CD4-positive, alpha-beta T cell (primary cell): ENCODE measurements around the gene STK32C. TPM values are rescaled to one million over a fixed set of nuclear protein-coding genes. Genes with fewer than 3 reads are reported as not detected.

ENCODE experiments used
- ATAC-seq: fragments of 200-7000 bp; cut with Tn5 transposase; one replicate; pipeline ENCODE4 v1.10.0; 2022; ENCODE audit warnings: mild to moderate bottlenecking; ENCODE audit not compliant: poor library complexity
- CTCF ChIA-PET: fragments of 350-600 bp; sonication (Branson Sonifier 250); formaldehyde crosslinking; loops from one replicate; lab custom pipeline; 2021; ENCODE audit warnings: antibody characterized with exemption, inconsistent platforms; lab: Charles Lee
- POLR2A ChIA-PET: fragments of 350-600 bp; sonication (Branson Sonifier 250); formaldehyde crosslinking; loops from one replicate; lab custom pipeline; 2021; ENCODE audit warnings: antibody characterized with exemption, inconsistent platforms; lab: Charles Lee
- DNase-seq, 14 experiments: peaks; one replicate each; pipeline ENCODE4 v3.0.0-alpha.2; 2013 to 2020; ENCODE audit warnings: mixed read lengths in 2 of 14
- H3K27ac ChIP-seq, 2 donors: one replicate each; pipeline versions ENCODE4 v1.5.1 to v1.7.0; 2013; ENCODE audit warnings: low read length in 2 of 2, low read depth in 1 of 2, mild to moderate bottlenecking in 1 of 2
- H3K27me3 ChIP-seq, 2 experiments: 1 replicate in 1 of 2; 2 replicates in 1 of 2; pipeline versions ENCODE4 v1.6.1 to v1.7.0; 2013; ENCODE audit warnings: low read length in 2 of 2, control low read depth in 1 of 2, mild to moderate bottlenecking in 1 of 2, moderate library complexity in 1 of 2; ENCODE audit not compliant: insufficient read depth in 2 of 2, control insufficient read depth in 1 of 2
- H3K36me3 ChIP-seq: one replicate; pipeline ENCODE4 v1.6.1; 2013; ENCODE audit warnings: low read length, control low read depth; ENCODE audit not compliant: insufficient read depth
- H3K4me1 ChIP-seq: one replicate; pipeline ENCODE4 v1.6.1; 2013; ENCODE audit warnings: low read length, control low read depth; ENCODE audit not compliant: insufficient read depth
- H3K4me3 ChIP-seq: one replicate; pipeline ENCODE4 v1.5.1; 2013; ENCODE audit warnings: mild to moderate bottlenecking, low read length, moderate library complexity
- H3K9me3 ChIP-seq, 2 experiments: 1 replicate in 1 of 2; 2 replicates in 1 of 2; pipeline versions ENCODE4 v1.6.1 to v1.7.0; 2013; ENCODE audit warnings: low read length in 2 of 2, mild to moderate bottlenecking in 2 of 2, control low read depth in 1 of 2, moderate library complexity in 1 of 2; ENCODE audit not compliant: control insufficient read depth in 1 of 2, insufficient read depth in 1 of 2
- H3K27ac Mint-ChIP-seq: one replicate; pipeline ENCODE4 v1.8.0; 2020; ENCODE audit warnings: mixed read lengths
- H3K27me3 Mint-ChIP-seq: one replicate; pipeline ENCODE4 v1.8.0; 2021; ENCODE audit warnings: mixed read lengths
- H3K36me3 Mint-ChIP-seq: one replicate; pipeline ENCODE4 v1.8.0; 2021; ENCODE audit warnings: low read depth, mixed read lengths
- H3K4me1 Mint-ChIP-seq: one replicate; pipeline ENCODE4 v1.8.0; 2021; ENCODE audit warnings: low read depth, mixed read lengths
- H3K4me3 Mint-ChIP-seq: one replicate; pipeline ENCODE4 v1.8.0; 2020; ENCODE audit warnings: mild to moderate bottlenecking, mixed read lengths
- H3K9me3 Mint-ChIP-seq: one replicate; pipeline ENCODE4 v1.8.0; 2020; ENCODE audit warnings: mixed read lengths
- intact Hi-C, 2 experiments: fragments of 100-400 bp; cut with DNase I in 1 of 2; cut with micrococcal nuclease in 1 of 2; formaldehyde crosslinking; loops; one replicate each; pipeline versions ENCODE4 v1.15.1 to v1.9.0; 2023 to 2025; cut with DNase I, micrococcal nuclease
- total RNA-seq, 174 experiments: library from RNA in 2 of 174; stranded (reverse) in 2 of 174; gene quantifications; one replicate each; pipeline ENCODE4 v1.2.3 and lab custom pipeline; 2021 to 2026
- TF ChIP-seq, protein P1 (sequence below): fragments of 200-600 bp; IDR thresholded peaks from one replicate; pipeline ENCODE4 v1.8.0; 2022; ENCODE audit warnings: antibody characterized with exemption, mild to moderate bottlenecking

STK32C gene
- total RNA-seq, 2 experiments from 2014 or later = 4.9 to 5.2 TPM

- TF ChIP-seq, protein P1, sequence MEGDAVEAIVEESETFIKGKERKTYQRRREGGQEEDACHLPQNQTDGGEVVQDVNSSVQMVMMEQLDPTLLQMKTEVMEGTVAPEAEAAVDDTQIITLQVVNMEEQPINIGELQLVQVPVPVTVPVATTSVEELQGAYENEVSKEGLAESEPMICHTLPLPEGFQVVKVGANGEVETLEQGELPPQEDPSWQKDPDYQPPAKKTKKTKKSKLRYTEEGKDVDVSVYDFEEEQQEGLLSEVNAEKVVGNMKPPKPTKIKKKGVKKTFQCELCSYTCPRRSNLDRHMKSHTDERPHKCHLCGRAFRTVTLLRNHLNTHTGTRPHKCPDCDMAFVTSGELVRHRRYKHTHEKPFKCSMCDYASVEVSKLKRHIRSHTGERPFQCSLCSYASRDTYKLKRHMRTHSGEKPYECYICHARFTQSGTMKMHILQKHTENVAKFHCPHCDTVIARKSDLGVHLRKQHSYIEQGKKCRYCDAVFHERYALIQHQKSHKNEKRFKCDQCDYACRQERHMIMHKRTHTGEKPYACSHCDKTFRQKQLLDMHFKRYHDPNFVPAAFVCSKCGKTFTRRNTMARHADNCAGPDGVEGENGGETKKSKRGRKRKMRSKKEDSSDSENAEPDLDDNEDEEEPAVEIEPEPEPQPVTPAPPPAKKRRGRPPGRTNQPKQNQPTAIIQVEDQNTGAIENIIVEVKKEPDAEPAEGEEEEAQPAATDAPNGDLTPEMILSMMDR = peak; percentile 17
- peak; percentile 22 for ATAC-seq
- Histone ChIP-seq H3K4me1 (peaks cover 16% of the 10 kb centered on the region), H3K27me3 (no peaks in the 10 kb centered on the region), H3K9me3 (no peaks in the 10 kb centered on the region), H3K36me3 (no peaks in the 10 kb centered on the region), H3K27ac (no peak overlapping the region), H3K4me3 (peak overlapping the region; percentile 51)
- ChIA-PET POLR2A (interaction anchor here (0.6 kb wide), 1 partner anchor 24 kb away, joined by 3 read pairs; no protein-coding TSS in a partner anchor), CTCF (no interaction called here)
- no peak overlapping the region for H3K27ac Mint-ChIP-seq
- DNase-seq = peak in 11 of 14 experiments; percentile 21 to 68 (median 35)
- peak overlapping the region; percentile 93 for H3K4me3 Mint-ChIP-seq
- H3K9me3 Mint-ChIP-seq = no peaks in the 10 kb centered on the region
- intact Hi-C loops = loop anchor here (2.0 to 10.0 kb wide), 6 partner anchors 80 to 1070 kb away; partner anchors contain the start of genes DPYSL4 (in 1 of the 2), INPP5A (in 1 of the 2) and PAOX (in 1 of the 2)
- H3K36me3 Mint-ChIP-seq = no peaks in the 10 kb centered on the region
- peaks cover 13% of the 10 kb centered on the region for H3K4me1 Mint-ChIP-seq
- no peaks in the 10 kb centered on the region for H3K27me3 Mint-ChIP-seq
These were observed 642 bp downstream of the STK32C start for GRCh38 chr10:132306864-132307751.

DNA sequence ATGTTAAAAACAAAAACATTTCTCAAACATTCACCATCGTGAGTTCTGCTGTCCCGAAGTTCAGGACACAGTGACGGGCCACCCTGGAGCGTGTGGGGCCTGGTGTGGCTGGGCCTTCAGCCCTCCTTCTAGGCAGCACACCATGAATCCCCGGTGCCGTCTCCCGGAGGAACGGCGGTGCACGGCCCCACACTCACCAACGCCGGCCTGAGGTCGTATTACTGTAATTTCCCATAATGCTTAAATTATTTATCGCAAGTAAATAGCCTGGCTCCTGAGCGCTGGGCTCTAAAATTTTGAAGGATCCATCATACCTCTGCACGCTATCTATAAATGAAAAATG lies 1.4 kb downstream of the STK32C start:
- H3K4me1 Mint-ChIP-seq = peaks cover 13% of the 10 kb centered on the region
- intact Hi-C loops = loop anchor here (2.0 to 10.0 kb wide), 6 partner anchors 81 to 1071 kb away; partner anchors contain the start of genes DPYSL4 (in 1 of the 2), INPP5A (in 1 of the 2) and PAOX (in 1 of the 2)
- H3K36me3 Mint-ChIP-seq = no peaks in the 10 kb centered on the region
- no peak for ATAC-seq
- CTCF ChIA-PET = no interaction called here
- H3K9me3 ChIP-seq = no peaks in the 10 kb centered on the region
- H3K4me3 ChIP-seq = no peak overlapping the region
- H3K9me3 Mint-ChIP-seq = no peaks in the 10 kb centered on the region
- H3K27ac Mint-ChIP-seq = no peak overlapping the region
- H3K27me3 Mint-ChIP-seq = no peaks in the 10 kb centered on the region
- H3K4me1 ChIP-seq = peaks cover 16% of the 10 kb centered on the region
- TF ChIP-seq, protein P1 = no peak
- no peaks in the 10 kb centered on the region for H3K36me3 ChIP-seq
- peak overlapping the region; percentile 93 for H3K4me3 Mint-ChIP-seq
- H3K27me3 ChIP-seq = no peaks in the 10 kb centered on the region
- peak in 1 of 14 experiments; percentile 27 for DNase-seq
- H3K27ac ChIP-seq = no peak overlapping the region
- POLR2A ChIA-PET = no interaction called here

- H3K4me1 Mint-ChIP-seq = peaks cover 13% of the 10 kb centered on the region
- no peaks in the 10 kb centered on the region for H3K27me3 ChIP-seq
- intact Hi-C loops = loop anchor here (2.0 to 10.0 kb wide), 6 partner anchors 82 to 1072 kb away; partner anchors contain the start of genes DPYSL4 (in 1 of the 2), INPP5A (in 1 of the 2) and PAOX (in 1 of the 2)
These were observed 2.0 kb downstream of the STK32C start for GRCh38 chr10:132305654-132306342.

More at GRCh38 chr10:132305654-132306342, 2.0 kb downstream of the STK32C start:
- H3K4me1 ChIP-seq = peaks cover 16% of the 10 kb centered on the region
- POLR2A ChIA-PET = no interaction called here
- DNase-seq (peak in 1 of 14 experiments; percentile 29), ATAC-seq (no peak)
- Mint-ChIP-seq H3K36me3 (no peaks in the 10 kb centered on the region), H3K27me3 (no peaks in the 10 kb centered on the region), H3K9me3 (no peaks in the 10 kb centered on the region), H3K27ac (no peak overlapping the region), H3K4me3 (peak overlapping the region; percentile 93)
- TF ChIP-seq, protein P1 = no peak
- H3K27ac ChIP-seq = no peak overlapping the region
- CTCF ChIA-PET = no interaction called here
- H3K4me3 ChIP-seq = no peak overlapping the region
- H3K36me3 ChIP-seq = no peaks in the 10 kb centered on the region
- no peaks in the 10 kb centered on the region for H3K9me3 ChIP-seq
